Stimulated activated CD8-positive, alpha-beta memory T cell treated with anti-CD3 and anti-CD28 coated beads, Interleukin-7, amount 100 ng/mL, for 1 hour (primary cell): ENCODE data around the gene PANK1.
"Not testable (repeated sequence)": the region's sequence is repeated elsewhere in the genome, so short reads cannot be mapped to it uniquely, and the experiment has no call there.

ENCODE experiments used
- DNase-seq, 2 donors: peaks; one replicate each; pipeline ENCODE4 v3.0.0-alpha.2; 2020; ENCODE audit warnings: low read depth in 2 of 2

Gene PANK1

DNA sequence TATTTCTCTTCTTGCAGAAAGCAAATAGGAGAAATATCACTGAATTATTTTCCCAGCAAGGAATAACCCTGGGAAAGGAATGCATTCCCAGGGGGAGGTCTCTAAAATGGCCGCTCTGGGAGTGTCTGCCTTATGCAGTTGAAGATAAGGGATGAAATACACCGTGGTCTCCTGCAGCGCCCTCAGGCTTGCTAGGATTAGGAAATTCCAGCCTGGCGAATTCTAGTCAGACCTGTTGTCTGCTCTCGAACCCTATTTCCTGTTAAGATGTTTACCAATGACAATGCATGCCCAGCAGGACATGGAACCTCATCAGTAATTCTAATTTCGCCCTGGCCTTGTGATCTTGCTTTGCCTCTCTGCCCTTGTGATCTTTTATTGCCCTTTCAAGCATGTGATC is 24.7 kb downstream of the PANK1 start:
- DNase-seq: not testable (repeated sequence)

DNA sequence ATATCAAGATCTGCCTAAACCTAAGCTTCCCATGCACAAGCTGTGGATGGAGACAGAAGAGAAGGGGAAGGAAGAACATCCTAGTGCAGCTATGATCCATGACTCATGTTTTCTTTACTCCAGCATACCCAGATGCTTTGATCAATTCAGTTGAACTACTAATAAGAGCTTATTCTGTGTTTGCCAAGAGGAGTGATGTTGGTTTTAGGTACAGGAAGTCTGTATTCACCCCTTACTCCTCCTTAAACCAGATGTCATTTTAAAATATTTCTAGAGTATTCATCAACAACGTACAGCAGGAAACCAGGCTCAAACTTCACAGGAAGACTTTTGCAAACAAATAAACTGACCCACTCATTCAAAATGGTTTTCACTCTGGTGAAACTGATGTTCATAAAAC is 29.2 kb downstream of the PANK1 start:
- DNase-seq: no peak

DNA sequence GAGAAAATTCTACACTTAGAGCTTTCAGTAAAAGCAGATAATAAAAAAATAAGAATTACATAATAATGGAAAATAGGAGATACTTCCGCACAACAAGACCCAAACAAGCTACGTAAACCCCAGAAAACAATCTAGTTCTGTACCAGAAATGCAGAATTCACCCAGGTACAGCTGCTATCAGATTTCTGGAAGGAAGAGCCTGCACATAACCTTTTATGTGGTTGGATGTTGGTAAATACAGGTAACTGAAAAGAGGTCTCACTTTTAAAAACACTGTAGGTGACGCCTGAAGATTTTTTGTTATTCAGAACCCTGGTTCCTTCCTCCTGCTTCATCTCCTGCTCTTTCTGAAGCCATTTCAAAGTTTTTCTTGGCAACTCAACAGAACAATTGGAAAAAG is 29.9 kb downstream of the PANK1 start:
- DNase-seq: no peak

DNA sequence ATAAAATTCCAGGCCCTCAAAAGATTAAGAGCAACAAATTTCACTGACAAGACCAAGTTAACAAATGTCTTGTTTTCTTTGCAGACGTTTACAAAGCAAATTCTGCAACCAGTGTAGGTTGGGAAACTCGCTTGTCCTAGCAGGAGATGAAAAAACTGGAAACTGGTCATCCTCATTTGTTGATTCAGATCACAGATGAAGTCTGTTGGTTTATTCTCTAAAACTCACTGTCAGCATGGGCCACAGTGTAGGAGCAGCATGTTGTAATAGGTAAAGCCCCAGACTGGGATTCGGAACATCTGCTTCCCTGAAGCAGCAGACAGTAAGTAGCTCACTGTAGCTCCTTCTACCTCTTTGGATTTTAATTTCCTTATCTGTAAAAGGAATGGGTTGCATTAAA is 31.5 kb downstream of the PANK1 start:
- DNase-seq: no peak

DNA sequence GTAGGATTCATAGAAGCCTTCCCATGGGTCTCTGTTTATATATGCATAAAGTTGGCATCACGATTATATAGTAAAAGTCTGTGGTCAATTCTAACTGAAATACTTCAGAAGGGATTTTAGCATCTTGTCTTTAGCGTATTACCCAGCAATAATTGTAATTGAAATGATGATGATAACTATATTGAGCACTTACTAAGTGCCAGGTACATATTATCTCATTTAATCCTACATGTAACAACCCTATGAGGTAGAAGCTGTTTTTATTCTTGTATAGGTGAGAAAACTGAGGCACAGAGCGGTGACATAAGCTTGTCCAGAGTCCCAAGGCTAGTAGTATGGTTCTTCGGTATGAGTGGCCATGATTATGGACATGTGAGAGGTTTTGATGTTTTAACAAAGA is 33.8 kb downstream of the PANK1 start:
- no peak for DNase-seq

DNA sequence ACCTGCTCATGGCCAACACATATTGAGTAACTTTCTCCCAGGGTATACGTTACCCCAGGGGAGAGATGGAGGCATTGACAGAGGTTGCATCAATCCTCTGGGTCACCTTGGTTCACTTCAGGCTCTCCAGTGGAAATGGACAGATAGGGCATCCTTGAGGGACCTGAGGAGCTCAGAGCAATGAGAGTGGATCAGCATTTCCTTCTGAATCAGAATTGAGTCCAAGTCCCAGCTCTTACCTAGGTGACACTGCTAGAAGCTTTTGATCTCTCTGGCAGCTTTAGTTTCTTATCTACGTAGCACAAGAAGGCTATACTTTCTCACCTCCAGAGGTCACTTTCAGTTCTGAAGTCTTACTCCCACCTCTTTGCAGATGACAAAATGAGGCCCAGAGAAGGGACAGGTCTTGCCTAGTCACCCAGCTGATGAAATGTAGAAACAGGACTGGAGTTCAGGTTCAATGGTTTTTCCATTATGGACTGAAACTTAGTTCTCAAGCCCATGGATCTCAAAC is 35.2 kb downstream of the PANK1 start:
- no peak for DNase-seq

DNA sequence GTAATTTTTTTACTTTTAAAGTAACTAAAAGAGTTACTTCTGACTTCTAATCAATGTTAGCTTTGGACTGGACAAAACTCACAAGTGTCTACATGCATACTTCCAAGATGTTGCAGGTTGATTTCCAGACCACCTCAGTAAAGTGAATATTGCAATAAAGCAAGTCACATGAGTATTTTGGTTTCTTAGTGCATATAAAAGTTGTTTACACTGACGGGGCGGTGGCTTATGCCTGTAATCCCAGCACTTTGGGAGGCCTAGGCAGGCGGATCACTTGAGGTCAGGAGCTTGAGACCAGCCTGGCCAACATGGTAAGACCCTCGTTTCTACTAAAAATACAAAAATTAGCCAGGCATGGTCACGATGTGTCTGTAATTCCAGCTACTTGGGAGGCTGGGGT is 40.8 kb downstream of the PANK1 start:
- no peak for DNase-seq

DNA sequence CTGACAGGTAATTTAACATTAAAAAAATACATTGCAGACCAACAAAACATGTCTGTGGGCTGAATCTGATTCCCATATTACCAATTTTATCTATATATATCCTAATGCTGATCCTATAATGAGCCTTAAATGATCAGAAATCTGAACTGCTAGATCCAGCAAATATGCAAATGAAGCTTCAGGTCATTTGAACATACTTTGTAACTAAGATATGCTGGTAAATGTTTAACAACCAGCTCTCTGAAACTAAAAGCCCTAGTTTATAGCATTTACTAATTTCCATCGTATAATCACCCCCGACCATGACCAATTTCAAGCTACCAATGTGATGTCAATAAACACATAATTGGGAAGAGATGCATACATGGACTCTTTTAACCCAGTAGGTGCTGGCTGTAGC is 42.1 kb downstream of the PANK1 start:
- no peak for DNase-seq

DNA sequence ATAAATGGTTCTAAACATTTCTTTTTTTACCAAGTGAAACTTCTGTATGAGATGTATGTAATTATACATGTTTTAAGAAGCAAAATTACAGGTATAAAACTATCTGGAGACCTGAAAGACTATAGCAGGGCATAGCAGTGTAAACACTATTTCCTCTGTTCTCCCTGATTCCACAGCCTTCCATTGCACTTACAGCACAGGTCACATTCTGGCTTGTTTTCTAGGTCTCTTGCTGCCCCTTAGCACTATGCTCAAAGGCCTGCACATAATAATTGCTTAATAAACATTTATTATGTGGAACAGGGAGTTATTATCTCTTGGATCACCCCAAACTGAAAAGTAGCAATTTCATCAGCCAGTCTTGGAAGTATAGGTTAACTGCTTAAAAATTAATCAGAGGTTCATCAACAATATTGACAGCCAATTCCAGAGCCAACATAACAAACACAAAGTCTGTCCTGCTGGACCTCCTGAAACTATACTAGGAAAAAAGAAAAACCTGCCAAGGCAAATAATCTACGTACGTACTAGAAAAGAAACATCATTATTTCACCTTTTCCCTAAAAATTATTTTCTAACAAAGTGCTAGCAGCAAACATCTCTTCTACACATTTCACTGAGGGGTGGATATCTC is 43.2 kb downstream of the PANK1 start:
- DNase-seq: no peak

DNA sequence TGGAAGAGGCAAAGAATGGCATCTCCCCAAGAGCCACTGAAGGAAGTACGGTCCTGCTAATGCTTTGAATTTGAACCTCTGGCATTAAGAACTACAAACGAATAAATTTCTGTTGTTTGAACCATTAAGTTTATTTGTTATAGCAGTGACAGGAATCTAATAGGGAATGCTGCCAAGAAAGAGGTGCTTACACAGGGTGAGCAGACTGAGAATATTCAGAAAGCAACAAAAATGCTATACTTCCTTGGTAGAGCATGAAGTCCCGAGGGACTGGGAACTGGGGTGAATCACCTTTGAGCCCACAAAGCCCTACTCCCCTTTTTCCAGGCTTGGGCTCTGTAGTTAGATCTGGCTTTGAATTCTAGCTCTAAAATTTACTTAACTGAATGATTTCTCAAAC is 45.0 kb downstream of the PANK1 start:
- DNase-seq: no peak

DNA sequence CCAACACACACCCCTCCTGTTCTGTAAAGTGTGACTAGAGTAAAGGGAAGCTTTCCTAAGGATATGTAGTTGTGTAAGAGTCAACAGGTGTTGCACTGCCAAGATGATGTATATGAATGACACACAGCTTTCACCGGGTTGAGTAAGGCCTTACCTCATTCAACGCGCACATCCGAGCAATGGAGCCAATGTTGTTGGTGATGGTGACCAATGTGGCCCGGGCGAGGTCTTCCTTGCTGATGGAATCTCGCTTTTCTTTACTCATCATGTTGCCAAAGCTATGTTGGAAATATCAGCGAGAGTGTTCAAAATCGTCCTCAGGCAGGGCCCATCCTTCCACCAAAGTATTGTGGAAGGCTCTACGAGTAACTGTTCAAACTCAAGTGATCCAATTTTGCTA is 52.0 kb downstream of the PANK1 start:
- DNase-seq: no peak

DNA sequence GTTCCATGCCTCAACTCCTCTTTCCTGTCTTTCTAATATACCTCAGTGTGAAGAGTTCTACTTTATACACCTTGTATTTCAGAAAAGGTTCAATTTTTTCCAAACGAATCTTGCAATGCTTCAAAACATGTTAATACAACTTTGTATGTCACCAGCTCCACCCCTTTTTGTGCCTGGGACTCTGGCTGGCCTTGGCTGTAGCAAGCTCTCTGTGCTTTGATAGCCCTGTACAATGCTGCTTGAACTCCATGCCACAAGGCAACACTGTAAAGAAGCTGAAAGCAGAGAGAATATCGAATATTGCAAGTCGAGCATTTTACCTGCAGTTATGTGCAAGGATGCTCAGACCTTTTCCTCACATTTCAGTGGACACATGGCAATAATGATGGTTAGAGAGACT is 52.5 kb downstream of the PANK1 start:
- no peak for DNase-seq

DNA sequence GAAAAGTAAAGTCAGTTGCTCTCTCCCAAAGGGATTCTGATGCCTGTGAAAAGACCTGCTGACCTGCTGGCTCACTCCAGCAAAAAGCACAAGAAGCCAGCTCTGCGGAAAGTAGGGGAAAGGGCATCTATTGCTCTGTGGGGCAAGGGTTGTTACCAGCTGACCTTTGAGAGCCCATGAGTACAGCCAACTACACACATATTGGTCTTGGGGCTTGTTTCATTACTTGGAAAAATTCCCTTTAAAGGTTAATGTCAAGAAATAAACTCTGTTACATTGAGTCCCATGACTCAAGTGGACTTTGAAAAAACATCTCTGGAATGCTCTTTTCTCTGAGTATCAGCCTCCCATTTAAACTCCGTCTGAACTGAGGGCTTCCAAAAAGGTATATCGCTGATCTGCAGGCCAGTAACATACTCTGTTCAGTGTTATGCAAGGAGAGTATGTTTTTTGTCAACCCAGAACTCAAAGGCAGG is 53.2 kb downstream of the PANK1 start:
- DNase-seq: no peak

DNA sequence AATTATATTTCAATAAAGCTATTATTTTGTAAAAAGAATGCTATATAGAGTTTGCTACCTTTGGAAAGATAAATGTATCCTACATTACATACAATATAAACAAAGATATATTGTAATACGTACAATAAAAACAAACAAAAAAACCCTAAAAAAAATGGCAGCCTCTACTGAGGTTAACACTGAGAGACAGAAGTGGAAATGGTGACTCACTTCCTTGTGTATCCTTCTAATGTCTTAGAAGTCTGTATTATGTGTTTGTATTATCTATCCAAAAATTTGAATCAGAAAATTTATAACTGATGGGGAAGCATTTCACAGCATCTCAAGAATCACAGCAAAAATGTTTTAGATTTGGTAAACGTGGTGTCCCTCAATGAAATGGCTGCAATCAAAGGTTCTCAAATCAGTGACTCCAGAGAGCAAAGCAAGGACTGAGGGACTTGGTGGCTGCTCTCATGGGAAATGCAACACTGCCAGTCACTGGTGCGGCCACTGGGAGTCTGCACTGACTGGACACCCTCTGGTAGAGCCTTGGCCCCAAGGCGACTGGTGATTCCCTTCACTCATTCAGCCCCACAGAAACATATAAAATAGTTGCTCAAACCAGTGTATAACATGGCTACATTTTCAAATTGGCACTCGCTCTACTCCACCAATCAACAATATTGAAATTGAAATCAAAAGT is 53.8 kb downstream of the PANK1 start:
- DNase-seq: no peak

DNA sequence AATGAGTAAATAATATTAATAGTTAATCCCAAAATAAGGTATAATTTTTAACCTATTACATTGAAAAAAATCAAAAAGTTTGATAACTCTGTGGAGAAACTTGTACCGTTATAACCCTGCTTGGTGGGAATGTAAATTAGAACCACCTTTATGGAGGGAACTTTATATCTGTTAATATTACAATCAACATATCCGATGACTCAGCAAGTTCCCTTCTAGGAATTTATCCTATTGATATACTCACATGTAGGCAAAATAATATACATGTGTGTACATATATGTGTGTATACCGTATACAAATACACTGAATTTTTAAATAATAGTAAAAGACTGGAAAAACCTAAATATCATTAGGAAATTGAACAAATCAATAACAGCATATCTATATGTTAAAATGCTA is 54.7 kb downstream of the PANK1 start:
- no peak for DNase-seq

DNA sequence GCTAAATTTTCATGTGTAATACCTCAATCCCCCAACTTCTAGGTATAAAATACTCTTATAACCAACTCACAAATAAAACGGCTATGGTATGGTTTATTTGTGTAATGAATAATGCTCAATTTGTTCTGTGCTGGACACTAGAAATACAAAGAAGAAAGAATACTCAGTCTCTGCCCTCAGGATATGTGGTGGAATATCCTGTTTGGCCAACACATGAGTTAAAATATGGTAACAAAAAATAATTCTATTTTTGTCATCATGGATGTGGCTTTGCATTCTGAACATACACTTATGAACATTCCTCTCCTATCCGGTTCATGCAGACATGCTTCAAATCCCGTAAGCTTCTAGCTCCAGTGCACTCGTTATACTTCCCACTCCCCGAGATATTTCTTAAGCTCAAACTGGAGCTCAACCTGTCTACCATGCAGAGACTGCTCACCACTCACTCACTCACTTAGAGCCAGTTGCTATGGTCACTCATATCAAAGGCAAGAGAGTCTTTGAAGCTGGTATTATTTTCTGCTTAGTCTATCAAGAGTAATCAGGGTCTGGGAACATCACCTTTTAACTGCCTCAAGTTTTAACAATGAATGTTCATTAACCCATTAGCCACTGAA is 55.8 kb downstream of the PANK1 start:
- DNase-seq: no peak

DNA sequence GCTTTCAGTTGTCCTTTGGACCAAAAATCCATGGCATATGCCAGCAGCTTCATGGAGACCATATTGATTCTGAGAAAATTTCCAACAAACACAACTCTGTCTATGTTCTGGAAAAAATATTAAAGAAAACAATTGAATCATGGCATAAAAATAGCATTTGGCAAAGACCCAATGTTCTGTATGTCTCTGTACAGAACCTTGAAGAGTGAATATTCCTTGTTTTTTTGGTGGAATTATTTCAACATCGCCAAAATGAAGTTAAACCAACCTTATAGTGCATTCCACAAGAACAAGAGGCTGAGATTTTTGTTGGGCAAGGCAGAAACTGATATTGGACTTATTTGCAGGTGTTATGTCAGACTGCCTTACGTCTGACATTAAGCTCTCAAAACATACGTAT is 56.4 kb downstream of the PANK1 start:
- no peak for DNase-seq

DNA sequence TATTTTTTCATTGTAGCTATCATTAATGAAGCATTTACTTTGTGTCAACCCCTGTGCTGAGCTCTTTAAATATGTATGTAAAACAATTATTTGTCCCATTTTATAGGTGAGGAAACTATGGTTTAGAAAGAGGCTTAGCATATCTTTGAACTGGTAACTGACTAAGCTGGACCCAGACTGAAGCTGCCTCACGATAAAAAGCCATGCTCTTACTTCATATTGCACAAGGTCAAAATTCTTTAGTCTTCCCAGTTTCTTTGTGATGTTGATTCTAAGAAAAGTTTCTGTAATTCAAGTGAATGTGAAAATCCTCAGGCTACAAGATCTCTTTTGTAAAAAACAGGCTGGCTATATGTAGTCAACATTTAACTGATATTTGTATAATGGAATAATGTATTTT is 63.0 kb downstream of the PANK1 start:
- no peak for DNase-seq

DNA sequence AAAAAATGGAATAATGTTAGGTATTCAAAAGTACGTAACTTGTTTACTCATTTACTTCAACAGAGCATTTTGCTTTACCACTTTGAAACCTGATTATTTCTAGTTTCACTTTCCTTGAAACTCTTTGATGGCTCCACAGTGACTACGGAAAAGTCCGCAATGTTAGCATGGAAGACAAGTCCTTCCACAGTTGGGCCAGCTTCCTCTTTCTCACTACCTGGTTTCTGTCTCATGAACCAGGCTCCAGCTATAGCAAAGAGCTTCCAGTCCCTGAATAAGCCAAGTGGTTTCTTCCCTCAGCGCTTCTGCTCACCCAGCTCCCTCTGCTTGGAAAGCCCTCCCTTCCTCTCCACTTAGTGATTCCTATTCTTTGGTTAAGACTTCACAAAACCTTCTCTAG is 64.8 kb downstream of the PANK1 start:
- no peak for DNase-seq

DNA sequence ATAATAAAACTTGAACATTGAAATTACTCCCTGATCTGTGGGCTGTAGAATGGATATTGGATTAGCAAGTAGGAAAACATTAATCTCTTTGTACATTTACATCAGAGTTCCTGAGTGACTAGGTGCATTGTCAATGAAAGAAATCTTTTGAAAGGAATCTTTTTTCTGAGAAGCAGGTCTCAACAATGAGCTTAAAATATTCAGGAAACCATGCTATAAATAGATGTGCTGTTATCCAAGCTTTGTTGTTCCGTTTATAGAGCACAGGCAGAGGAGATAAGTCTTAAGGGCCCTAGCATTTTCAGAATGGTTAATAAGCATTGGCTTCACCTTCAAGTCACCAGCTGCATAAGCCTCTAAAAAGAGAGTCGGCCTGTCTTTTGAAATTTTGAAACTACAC is 68.3 kb downstream of the PANK1 start:
- DNase-seq: no peak

DNA sequence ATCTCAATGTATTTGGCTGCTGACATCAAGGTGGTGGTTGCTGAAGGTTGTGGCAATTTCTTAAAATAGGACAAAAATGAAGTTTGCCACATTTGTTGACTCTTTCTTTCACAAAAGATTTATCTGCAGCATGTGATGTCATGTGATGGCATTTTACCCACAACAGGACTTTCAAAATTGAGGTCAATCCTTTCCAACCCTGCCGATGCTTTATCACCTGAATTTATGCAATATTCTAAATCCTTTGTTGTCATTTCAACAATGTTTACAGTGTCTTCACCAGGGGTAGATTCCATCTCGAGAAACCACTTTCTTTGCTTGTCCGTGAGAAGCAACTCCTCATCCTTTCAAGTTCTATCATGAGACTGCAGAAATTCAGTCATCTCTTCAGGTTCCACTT is 69.0 kb downstream of the PANK1 start:
- DNase-seq: no peak

DNA sequence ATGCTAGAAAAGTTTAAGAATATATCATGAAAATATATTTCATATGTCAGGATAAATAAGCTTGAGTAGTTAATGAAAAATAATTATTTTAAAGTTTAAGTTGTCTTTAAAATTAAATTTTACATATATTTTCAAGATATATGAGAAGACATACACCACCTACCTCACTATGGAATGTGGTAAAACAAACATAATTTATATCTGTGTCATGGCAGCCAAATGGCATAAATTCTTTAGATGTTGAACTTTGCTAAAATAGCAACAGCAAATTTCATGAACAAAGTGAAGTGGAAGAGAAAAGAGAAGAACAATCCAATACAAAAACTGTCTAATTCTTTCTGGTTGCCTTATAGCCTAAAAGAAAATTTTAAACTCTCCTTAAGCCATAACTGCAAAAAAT is 70.0 kb downstream of the PANK1 start:
- DNase-seq: no peak

DNA sequence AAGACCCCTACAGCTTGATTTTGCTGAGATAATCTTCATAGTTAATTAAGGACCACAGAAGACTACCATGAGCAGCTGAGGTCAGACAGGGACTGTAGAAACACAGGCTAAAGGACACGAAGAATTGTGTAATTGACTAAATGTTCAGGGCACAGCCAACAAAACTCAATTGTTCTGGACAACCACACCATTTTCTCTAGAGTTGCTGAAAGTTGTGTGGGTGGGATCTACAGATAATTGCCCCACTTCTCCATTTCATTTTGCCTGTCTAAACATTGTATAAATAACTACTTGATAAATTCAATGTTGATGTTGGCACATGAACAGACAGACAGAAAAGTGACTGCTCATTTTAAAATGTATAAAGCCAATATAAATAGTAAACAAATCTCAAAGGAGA is 70.7 kb downstream of the PANK1 start:
- no peak for DNase-seq
